Right renal cortex interstitium (tissue), 3 donors: ENCODE data around the gene AUTS2. TPM values are rescaled to one million over a fixed set of nuclear protein-coding genes. Genes with fewer than 3 reads are reported as not detected.
A peak's percentile ranks its signal among the peaks of the same experiment; 100 is the strongest.
"Not testable (repeated sequence)": the region's sequence is repeated elsewhere in the genome, so short reads cannot be mapped to it uniquely, and the experiment has no call there.

Experiments used
- DNase-seq, 3 donors: peaks; one replicate each; pipeline ENCODE4 v3.0.0-alpha.2; 2013; ENCODE audit warnings: low read depth in 3 of 3, low spot score in 2 of 3
- polyA plus RNA-seq, 3 donors: library from polyadenylated mRNA; unstranded; fragments of 120-200 nt; gene quantifications; one replicate each; pipeline ENCODE4 v1.2.1, GENCODE V29; 2013; ENCODE audit not compliant: insufficient read length in 3 of 3

Gene AUTS2
- polyA plus RNA-seq, 3 donors, result 51.6 to 66.2 (median 55.2) TPM

DNA sequence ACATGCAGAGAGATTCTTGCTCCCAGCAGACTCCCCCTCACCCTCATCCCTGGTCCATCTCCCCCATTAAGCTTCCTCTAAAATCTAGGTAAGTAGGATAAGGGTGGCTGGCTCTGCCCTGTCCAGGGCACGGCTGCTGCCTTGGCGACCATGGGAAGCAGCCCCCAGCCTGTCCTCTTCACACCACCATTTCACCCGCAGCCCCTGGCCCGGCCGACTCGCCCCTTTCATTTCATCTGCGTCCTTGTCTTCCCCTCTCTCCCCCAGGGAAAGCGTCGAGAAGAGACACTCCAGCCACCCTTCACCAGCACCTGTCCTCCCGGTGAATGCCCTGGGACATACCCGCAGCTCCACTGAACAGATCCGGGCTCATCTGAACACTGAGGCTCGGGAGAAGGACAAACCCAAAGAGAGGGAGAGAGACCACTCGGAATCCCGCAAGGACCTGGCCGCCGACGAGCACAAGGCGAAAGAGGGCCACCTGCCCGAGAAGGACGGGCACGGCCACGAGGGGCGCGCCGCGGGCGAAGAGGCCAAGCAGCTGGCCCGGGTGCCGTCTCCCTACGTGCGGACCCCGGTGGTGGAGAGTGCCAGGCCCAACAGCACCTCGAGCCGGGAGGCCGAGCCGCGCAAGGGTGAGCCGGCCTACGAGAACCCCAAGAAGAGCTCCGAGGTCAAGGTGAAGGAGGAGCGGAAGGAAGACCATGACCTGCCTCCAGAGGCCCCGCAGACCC is 1191.4 kb downstream of the AUTS2 start:
- DNase-seq, result no peak

DNA sequence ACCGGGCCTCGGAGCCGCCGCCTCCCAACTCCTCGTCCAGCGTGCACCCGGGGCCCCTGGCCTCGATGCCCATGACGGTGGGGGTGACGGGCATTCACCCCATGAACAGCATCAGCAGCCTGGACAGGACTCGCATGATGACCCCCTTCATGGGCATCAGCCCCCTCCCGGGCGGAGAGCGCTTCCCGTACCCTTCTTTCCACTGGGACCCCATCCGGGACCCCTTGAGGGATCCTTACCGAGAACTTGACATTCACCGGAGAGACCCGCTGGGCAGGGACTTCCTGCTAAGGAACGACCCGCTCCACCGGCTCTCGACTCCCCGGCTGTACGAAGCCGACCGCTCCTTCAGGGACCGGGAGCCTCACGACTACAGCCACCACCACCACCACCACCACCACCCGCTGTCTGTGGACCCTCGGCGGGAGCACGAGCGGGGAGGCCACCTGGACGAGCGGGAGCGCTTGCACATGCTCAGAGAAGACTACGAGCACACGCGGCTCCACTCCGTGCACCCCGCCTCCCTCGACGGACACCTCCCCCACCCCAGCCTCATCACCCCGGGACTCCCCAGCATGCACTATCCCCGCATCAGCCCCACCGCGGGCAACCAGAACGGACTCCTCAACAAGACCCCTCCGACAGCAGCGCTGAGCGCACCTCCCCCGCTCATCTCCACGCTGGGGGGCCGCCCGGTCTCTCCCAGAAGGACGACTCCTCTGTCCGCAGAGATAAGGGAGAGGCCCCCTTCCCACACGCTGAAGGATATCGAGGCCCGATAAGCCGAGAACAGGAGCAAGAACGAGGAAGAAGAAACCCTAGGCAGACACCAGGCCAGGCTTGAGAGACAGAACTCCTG is 1192.2 kb downstream of the AUTS2 start:
- DNase-seq, result no peak

DNA sequence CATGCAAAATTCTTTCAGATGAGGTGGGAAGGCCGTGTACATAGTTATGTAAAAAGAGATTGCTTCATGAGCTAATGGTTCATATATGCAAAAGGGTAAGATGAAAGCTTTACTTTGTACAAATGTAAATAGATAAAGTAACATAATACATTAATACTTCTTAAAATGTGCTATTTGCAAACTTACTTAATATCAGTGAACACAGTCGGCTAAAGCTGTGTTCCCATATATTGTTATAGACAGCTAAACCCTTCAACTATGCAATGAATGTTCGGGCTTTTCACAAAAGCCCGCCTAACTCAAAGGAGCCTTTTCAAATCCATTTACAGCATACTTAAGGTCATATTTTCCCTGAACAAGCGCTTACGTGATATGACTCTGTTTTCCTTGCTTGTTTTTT is 1193.1 kb downstream of the AUTS2 start:
- DNase-seq, result no peak

DNA sequence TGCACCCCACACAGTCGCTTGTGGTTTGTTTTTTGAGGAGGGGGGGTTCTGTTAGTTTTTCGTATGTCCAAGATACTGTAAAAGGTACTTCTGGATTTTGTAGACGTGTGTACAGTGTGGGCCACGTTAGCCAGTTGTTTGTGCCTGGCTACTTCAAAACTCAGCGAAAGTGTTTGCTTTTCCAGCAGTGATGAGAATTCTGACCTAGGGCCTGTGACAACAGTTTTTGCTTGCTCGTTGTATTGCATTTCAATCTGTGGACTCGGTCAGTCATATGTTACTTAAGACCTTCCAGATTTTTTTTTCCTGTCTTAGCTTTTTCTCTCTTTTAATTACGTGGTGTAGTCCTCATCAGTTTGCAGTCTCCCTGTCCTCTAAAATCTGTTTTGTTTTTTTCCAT is 1194.8 kb downstream of the AUTS2 start:
- DNase-seq, result no peak

DNA sequence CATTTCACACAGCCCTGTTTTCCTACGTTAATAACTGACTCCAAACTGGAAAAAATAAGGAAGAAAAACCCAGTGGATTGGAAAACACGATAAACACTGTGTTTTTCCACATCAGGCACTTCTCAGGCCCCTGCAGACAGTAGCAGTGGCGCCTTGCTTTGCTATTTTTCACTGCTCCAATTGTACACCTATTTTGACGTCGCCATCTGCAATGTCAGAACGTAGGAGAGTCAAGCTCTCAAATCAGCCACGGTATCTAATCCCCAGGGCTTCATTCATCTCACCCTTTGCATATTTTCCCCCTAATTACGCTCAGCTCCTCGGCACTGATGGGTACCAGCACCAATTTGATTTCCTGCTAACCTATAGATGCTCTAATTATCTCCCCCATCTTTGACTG is 1195.5 kb downstream of the AUTS2 start:
- DNase-seq, result no peak

- no peak for DNase-seq
Measured at GRCh38 chr7:70794962-70795361, 1196.7 kb downstream of the AUTS2 start.

DNA sequence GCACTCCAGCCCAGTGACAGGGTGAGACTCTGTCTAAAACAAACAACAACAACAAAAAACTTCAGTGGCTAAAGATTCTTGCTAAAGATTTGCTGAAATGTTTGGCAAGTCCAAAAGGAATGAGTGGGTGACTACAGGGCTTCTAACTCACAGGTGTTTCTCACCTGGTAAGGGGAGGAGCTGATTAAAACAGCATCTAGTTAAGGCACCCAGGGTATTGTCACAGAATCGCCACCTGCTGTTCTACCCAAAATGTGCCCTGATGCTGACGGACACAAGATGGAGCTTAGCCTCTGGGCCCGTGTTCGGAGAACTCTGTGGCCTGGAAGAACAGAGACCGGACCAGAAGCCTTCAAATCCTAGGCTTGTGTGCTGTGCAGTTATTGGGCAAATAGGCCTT is 1197.7 kb downstream of the AUTS2 start:
- no peak for DNase-seq

DNA sequence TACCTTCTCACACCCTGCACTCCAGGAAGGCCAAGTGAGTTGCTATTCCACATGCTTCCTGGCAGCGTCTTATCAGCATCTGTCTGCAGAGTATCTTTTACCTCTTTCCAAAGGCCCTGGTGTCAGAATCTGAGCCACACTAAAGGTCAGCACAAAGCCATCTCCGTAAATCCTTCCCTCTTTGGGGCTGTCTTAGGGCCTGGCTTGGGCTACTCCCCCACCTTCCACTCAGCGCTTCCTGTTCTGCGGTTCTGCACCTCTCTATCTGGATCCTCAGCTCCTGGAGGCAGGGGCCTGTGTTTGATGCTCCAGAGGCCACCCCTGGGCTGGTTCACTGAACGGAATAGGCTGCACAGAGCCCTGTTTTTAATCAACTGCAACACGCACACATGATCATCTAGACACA is 1198.8 kb downstream of the AUTS2 start:
- no peak for DNase-seq

DNA sequence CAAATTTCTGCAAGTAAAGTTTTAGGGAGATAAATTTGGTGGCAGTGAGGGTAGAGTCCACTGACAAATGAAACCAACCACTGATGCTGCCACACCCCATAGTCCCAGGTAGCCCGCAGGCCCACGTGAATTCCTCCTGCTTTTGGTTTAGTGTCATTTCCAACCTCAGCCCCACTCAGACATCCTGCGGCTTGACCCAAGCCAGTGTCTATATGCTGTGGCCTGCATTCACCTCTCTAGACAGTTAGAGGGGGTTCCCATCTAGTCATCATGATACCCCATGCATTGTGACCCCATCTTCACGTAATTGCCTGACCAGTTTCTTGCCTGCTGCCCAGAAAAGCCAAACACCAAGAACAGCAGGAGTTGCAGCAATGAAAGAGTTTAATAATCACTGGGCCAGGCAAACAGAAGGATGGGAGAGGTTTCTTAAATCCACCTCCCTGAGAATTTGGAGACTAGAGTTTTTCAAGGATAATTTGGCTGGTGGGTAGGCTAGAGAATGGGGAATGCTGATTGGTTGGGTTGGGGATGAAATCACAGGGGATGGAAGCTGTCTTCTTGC is 1201.6 kb downstream of the AUTS2 start:
- DNase-seq, result no peak

- no peak for DNase-seq
Measured at GRCh38 chr7:70805360-70805759, 1207.1 kb downstream of the AUTS2 start.

- no peak for DNase-seq
Measured at GRCh38 chr7:70807650-70808049, 1209.4 kb downstream of the AUTS2 start.

GRCh38 chr7:70808876-70809275 is 1210.6 kb downstream of the AUTS2 start:
- no peak for DNase-seq

- DNase-seq, result no peak
Measured at GRCh38 chr7:70810558-70811139, 1212.4 kb downstream of the AUTS2 start.

GRCh38 chr7:70812511-70812910 is 1214.2 kb downstream of the AUTS2 start:
- DNase-seq, result no peak

DNA sequence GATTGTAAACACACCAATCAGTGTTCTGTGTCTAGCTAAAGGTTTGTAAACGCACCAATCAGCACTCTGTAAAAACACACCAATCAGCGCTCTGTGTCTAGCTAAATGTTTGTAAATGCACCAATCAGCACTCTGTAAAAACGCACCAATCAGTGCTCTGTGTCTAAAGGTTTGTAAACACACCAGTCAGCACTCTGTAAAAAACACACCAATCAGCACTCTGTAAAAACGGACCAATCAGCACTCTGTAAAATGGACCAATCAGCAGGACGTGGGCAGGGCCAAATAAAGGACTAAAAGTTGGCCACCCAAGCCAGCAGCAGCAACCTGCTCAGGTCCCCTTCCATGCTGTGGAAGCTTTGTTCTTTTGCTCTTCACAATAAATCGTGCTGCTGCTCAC is 1224.2 kb downstream of the AUTS2 start:
- not testable (repeated sequence) for DNase-seq

- DNase-seq, result peak; percentile 35 to 51 (median 45)
Measured at GRCh38 chr7:70829221-70830059, 1231.2 kb downstream of the AUTS2 start.

GRCh38 chr7:70830060-70830395 is 1231.8 kb downstream of the AUTS2 start:
- no peak for DNase-seq

DNA sequence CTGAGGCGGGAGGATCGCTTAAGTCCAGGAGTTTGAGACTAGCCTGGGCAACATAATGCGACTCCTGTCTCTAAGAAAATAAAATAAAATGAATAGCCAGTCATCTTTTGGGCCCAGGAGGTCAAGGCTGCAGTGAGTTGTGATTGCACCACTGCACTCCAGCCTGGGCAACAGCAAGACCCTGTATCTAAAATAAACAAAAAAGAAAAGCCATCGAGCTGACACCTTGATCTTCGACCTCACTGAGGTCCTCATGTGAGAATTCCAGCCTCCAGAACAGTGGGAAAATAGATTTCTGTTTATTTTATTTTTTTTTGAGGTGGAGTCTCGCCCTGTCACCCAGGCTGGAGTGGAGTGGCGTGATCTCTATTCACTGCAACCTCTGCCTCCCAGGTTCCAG is 1232.2 kb downstream of the AUTS2 start:
- no peak for DNase-seq

GRCh38 chr7:70833726-70834125 is 1235.5 kb downstream of the AUTS2 start:
- DNase-seq, result no peak

GRCh38 chr7:70834424-70834823 is 1236.1 kb downstream of the AUTS2 start:
- no peak for DNase-seq

- DNase-seq, result no peak
Measured at GRCh38 chr7:70835658-70836057, 1237.4 kb downstream of the AUTS2 start.
